Stimulated activated CD8-positive, alpha-beta memory T cell treated with anti-CD3 and anti-CD28 coated beads, Interleukin-7, amount 100 ng/mL, for 1 hour (primary cell): ENCODE results near the gene AHNAK2.
"Not testable (repeated sequence)": the region's sequence is repeated elsewhere in the genome, so short reads cannot be mapped to it uniquely, and the experiment has no call there.

Experiments used
- DNase-seq, 2 donors: peaks; one replicate each; pipeline ENCODE4 v3.0.0-alpha.2; 2020; ENCODE audit warnings: low read depth in 2 of 2

AHNAK2 gene

DNA sequence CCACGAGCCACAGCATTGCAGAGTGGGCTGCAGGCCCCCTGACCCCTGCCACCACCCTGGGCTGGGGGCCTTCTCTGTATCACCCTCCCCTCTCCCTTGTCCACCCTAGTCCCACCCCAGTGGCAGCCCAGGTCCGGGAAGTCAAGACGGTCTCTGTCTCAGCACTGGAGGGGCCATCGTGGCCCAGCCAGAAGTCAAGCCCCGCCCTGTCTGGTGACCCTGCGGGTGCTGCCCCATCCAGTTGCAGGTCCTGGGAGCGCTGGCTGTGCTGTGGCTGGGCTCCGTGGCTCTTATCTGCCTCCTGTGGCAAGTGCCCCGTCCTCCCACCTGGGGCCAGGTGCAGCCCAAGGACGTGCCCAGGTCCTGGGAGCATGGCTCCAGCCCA is 50.8 kb downstream of the AHNAK2 start:
- no peak for DNase-seq

DNA sequence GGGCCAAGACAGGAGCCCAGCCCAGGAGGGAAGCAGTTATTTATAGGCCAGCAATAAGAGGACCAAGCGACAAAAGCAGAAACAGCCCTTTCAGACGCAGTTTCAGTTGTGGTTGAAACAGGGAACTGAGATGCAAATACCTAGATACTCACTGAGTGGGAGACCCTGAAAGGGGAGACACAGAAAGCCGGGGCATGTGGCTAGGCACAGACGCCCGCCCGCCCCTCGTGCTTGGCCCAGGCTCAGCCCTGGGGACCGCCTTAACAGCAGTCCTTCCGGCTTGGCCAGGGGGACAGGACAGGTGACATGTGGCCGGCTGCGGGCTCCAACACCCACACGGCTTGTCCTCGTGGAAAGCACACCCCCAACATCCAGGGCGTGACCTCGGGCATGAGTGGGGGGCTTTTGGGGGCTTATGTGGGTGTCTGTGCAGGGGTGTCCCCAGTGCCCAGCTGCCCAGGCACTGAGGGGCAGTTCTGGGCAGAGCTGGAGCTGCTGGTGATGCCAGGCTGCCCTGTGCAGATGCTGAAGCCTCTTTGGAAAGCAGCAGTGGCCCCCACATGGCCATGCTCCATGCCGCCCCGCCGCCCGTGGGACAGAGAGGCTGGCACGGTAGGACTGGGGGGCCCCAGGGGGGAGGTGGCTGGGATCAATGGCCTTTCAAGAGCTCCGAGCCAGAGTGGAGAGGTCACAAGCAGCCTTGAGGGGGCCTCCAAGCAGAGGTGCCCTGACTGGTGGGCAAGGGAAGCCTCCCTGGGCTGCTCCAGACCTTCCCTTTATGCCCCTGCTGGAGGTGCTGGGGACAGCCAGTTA is 51.3 kb downstream of the AHNAK2 start:
- no peak for DNase-seq

DNA sequence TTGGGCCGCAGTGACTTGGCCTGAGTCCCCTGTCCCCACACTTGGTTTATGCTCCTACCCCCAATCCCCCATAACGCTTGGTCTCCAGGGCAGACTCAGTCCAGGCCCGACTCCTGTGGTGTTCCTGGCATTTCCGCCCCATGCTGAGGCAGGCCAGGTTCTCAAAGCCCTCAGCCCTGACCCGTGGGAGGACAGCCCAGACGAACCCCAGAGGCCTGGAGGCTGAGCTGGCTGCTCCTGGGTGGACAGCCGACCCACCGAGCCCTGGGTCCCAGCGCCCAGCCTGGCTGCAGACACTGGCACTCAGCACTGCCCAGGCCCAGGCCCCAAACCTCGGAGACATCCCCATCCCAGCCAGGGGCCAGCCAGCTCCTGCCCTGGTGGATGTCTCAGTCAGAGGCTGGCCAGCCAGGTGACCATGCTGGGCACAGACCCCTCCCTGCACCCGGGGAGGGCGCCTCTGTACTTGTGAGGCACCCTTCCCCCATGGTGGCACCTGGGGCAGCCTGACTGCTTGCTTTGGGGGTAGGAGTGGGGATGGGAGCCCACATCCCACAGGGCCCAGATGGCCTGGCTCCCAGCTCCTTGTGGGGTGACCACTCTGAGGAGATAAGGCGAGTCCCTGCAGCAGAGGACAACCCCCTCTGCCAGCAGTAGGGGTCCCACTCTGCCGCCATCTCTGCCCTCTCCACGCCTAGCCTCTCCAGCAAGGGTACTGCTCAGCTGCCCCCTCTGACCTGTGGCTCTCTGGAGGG is 52.1 kb downstream of the AHNAK2 start:
- no peak for DNase-seq

DNA sequence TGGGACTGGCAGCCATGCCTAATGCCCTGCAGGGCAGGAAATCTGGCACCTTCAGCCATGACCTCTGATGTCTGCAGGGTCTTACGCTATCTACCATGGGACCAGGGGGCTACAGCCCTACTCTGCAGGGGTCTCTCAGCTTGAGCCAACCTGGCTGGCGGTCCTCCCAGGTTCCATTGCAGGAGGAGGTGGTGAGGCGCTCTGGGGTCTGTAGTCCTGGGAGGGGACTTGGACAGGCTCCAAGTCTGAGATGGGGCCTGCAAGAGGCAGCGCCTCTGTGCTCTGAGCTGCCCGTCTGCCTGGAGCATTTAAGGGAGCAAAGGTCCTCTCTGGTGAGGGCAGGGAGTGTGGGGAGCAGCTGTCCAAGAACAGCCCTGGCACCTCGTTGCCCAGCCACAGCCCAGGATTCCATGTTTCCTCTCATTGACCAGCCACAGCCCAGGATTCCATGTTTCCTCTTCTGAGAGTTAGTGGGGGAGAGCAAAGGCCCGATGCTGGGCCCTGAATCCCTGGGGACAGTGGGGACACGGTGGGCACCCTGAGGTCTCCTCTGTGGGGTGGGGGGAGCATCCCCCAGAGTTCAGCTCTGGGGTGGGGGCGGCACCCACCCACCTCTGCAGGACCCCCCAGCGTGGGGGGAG is 52.8 kb downstream of the AHNAK2 start:
- no peak for DNase-seq

DNA sequence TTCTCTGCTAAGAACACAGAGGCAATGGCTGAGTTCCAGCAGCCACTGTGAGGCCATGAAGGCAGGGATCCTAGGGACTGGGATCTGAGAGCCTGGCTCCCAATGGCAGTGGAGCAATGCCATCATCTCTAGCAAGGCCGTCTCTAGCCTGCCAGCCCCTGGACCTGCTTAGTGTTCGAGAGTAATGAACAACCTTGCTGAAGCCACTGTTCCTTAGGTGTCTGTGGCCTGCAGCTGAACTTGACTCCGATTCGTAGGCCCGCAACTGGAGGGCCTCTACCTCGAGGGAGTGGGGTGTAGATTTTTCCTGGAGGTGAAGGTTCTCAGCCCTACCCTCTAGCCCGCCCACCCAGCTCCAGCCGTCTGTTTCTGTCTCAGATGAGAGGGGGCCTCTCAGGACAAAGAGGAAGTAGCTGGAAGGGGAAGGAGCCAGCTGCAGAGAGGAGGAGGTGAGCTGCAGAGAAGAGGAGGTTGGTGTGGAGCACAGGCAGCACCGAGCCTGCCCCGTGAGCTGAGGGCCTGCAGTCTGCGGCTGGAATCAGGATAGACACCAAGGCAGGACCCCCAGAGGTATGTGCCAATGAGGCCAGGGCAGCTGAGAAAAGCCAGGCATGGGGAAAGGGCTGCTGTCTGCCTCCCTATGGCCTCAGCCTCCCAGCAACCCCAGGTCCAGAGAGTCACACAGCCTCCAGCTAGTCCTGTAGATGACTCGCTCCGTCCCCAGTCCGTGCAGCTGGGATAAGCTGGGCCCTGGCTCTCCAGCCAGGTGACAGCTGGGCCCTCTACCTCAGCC is 53.6 kb downstream of the AHNAK2 start, which contains the start of gene PLD4:
Gene PLD4 (plus strand): TSS at position 459 of the 793 bp plus-strand sequence. CDS start 2,262 bp downstream, outside the sequence.
- no peak for DNase-seq

DNA sequence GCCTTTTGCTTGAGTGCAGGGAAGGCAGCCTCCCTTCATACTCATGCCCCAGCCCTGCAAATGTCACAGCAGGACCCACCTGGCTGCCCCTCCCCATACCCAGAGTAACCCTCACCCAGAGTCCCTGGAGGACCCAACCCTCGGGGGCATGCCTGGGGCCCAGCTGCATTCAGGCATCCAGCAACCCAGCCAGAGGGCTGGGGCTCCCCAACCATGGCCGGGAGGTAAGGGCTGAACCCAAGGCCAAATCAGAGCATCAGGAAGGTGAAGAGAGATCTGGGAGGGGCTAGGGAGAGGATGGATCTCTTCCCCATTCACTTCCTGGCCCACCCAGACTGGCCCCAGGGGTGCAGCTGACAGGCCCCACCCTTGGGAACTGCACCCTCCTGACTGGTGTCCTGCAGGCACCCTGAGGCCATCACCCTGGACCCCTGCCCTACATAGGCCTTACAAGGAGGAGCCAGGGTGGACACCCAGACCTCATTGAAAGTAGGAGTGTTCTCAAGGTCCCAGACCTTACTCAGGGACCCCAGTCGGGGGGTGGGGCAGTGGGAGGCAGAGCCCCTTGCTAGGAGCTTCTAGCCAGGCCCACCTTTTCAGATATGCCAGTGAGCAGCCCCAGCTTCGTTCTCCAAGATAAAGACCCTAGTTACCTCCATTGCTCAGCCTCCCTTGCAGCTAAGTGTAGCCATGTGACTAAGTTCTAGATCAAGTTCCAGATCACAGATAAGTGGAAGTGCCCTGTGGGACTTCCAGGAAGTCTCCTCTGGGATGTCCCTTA is 54.3 kb downstream of the AHNAK2 start:
- no peak for DNase-seq

DNA sequence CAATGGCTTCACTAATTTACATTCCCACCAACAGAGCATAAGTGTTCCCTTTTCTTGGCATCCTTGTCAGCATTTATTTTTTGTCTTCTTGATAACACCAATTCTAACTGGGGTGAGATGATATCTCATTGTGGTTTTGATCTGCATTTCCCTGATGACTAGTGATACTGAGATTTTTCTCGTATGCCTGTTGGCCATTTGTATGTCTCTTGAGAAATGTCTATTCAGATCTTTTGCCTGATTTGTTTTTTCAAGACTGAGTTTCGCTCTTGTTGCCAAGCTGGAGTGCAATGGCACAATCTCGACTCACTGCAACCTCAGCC is 58.2 kb downstream of the AHNAK2 start:
- no peak for DNase-seq

DNA sequence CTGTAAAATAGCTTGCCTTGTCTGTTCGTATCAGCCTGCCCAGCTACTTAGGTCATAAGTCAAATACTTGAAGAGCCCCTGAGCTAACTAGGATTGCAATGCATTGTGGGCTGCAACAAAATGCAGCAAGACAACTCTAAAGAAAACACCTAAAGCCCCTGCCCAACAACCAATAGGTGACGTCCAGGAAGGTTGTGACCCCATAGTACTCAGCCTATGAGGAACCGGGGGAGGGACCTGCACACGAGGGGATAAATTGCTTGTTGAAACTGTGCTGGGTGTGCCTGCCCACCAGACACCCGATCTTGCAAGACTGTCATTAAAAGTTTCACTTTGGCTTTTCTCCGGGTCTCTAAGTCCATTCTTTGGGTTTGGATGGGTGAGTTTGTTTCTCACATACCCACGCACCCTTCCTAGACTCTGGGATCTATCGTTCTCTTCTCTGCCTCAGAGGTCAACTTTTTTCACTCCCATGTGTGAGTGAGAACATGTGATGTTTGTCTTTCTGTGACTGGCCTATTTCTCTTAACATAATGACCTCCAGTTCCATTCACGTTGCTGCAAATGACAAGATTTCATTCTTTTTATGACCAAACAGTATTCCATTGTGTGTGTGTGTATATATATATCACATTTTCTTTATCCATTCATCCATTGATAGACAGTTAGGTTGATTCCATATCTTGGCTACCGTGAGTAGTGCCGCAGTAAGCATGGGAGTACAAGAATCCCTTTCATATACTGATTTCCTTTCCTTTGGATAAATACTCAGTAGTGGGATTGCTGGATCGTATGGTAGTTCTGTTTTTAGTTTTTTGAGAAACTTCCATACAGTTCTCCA is 58.8 kb downstream of the AHNAK2 start:
- not testable (repeated sequence) for DNase-seq

DNA sequence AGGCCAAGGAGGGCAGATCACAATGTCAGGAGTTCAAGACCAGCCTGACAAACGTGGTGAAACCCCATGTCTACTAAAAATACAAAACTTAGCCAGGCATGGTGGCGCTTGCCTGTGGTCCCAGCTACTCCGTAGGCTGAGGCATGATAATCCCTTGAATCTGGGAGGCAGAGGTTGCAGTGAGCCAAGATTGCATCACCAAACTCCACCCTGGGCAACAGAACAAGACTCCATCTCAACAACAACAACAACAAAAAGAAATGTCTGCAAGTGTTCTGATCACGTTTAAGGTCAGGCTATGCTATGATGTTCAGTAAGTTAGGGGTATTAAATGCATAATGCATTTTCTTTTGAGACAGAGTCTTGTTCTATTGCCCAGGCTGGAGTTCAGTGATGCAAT is 60.2 kb downstream of the AHNAK2 start:
- DNase-seq, result no peak

DNA sequence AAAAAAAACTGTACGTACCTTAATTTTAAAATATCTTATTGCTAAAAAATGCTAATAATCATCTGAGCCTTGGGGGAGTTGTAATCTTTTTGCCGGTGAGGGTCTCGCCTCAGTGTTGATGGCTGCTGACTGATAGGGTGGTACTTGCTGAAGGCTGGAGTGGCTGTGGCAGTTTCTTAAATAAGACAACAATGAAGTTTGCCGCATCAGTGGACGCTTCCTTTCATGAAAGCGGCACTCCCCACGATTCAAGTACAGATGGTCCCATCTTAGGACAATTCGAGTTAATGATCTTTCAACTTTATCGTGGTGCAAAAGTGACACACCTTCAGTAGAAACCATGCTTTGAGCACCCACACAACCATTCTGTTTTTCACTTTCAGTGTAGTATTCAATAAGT is 61.1 kb downstream of the AHNAK2 start:
- no peak for DNase-seq

DNA sequence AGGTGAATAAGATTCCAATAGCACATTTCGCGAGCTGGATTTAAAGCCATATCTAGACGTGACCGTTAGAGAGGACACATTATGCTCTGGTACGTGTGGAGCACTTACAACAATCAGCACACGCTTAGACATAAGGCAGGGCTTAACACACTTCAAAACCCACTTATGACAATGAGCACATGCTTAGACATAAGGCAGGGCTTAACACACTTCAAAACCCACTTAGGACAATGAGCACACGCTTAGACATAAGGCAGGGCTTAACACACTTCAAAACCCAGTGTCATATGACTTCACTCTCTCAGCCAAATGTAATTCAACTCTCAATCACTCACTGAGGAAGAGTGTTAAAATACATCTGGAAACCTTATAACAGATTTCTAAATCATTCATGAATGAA is 64.7 kb downstream of the AHNAK2 start:
- no peak for DNase-seq

DNA sequence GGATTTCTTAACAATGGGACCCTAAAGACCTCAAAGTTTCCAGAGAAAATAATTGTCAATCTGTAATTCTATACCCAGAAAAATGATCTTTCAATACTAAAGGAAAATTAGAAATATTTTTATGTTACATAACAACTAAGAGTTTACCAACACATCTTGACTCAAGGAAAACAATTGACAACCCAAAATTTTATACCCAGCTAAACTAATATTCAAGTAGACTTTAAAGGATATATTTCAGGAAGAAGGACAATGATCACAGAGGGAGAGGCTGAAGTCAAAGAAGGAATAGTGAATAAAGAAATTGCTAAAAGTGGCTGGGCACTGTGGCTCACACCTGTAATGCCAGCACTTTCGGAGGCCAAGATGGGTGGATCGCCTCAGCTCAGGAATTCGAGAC is 66.1 kb downstream of the AHNAK2 start:
- DNase-seq, result no peak

DNA sequence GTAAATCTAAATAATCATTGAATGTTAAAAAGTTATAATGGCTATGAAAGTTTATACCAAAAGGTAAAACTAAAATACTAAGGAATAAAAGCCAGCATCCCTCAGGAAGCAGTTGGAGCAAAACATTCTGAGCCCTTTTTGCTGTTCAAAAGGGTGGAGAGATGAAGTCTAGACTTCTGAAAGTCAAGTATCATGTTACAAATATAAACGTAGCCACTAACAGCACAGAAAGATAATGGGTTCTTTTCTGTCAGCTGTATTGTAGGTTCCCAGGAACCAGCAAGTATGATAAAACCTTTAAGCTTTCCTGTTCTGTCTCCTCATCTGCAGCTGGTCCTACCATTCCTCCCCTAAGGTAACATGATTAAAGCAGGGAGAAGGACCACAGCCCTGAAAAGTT is 69.9 kb downstream of the AHNAK2 start:
- no peak for DNase-seq

DNA sequence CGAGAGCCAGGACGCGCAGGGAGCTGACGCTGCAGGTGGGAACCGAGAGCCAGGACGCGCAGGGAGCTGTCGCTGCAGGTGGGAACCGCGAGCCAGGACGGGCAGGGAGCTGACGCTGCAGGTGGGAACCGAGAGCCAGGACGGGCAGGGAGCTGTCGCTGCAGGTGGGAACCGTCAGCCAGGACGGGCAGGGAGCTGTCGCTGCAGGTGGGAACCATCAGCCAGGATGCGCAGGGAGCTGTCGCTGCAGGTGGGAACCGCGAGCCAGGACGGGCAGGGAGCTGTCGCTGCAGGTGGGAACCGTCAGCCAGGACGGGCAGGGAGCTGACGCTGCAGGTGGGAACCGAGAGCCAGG is 72.6 kb downstream of the AHNAK2 start:
- DNase-seq, result not testable (repeated sequence)

DNA sequence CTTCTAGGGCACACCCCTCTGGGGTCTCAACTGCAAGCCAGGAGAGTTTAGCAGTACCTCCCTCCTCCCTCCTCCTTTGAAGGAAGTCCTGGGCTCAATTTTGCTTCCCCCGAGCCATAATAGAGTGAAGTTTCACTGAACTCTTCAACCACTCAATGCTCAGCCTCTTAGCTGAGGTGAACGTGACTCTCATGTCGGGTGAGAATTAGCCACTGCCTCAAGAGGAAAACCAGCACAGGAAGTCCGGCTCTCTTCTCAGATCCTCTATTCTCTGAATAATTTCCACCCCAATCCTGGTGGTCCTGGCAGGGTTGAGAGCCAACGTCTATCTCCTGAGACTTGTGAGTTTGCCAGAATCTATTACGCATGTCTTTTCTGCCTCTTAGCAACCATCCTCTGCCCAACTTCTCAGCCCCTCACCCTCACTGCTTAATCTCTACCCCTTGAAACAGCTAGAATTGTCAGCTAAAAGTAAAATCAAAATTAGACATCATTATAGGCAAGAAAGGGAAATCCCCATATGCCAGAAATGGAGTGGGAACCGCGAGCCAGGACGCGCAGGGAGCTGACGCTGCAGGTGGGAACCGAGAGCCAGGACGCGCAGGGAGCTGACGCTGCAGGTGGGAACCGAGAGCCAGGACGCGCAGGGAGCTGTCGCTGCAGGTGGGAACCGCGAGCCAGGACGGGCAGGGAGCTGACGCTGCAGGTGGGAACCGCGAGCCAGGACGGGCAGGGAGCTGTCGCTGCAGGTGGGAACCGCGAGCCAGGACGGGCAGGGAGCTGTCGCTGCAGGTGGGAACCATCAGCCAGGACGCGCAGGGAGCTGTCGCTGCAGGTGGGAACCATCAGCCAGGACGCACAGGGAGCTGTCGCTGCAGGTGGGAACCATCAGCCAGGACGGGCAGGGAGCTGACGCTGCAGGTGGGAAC is 73.3 kb downstream of the AHNAK2 start:
- not testable (repeated sequence) for DNase-seq

DNA sequence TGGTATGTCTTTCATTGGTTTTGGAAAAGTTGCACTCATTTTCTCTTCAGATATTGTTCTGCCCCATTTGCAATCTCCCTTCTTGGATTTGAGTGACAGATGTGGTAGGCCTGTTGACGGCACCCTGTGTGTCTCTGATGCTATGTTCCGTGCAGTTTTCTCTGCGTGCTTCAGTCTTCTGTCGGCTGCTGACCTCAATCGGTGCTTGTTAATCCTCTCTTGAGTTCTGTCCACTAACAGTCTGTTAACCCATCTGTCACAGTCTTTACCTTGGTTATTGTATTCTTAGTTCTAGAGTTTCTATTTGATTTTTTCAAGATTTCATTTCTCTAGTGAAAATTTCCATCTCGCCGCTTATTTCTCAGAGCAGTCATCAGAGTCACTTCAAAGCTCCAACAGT is 74.2 kb downstream of the AHNAK2 start:
- DNase-seq, result no peak

DNA sequence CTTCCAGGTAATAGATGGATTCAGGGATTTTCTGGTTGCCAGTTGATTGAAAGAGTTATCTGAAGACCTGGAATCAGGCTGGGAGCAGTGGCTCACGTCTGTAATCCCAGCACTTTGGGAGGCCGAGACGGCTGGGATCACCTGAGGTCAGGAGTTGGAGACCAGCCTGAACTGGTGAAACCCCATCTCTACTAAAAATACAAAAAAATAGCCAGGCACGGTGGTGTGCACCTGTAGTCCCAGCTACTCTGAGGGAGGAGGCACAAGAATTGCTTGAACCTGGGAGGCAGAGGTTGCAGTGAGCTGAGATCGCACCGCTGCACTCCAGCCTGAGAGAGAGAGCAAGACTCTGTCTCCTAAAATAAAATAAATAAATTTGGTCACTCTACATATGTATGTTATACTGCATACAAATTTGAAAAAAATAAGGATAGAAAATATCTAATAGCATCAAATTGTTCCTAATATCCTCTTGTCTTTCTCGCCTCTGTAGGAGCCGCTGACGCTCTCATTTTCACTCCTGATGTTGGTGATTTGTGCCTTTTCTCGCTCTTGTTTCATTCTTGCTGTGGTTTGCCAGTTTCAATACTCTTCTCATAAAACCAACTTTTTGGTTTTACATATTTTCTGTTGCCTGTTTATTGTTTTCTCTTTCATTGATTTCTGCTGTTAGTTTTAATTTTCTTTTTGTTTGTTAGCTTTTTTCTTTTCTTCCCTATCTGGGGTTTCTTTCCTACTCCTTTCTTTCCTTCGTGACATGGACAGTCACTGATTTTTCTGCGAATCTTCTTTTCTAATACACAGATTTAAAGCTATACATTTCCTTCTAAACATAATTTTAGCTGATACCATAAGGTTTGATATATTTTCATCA is 77.3 kb downstream of the AHNAK2 start:
- no peak for DNase-seq

DNA sequence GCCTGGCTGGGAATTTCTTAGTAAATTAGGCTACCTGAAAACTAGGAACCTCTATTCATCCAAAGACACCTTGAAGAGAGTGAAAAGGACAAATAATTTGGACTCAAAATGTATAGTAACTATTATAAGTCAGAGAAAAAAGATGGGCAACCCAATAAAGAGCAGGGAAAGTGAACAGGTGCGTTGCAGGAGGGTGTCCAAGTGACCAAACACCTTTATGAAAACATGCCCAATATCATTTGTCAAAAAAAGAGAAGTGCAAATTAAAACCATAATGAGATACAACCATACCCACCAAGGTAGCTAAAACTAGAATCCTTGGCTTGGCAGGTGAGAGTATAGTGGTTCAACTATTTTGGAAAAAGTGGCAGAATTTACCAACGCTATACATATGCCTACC is 78.4 kb downstream of the AHNAK2 start:
- DNase-seq, result no peak
